ENCODE measurements around the gene DLG4. TPM values are rescaled to one million over a fixed set of nuclear protein-coding genes. Genes with fewer than 3 reads are reported as not detected.

Gene DLG4
- total RNA-seq, 4 donors from 2014 or later = 6.8 to 21.5 (median 12.4) TPM

GRCh38 chr17:7214300-7215135 is 5.1 kb downstream of the DLG4 start:
- Histone ChIP-seq H3K27me3 (no peaks in the 10 kb centered on the region), H3K27ac (peak overlapping the region in 2 of 3 donors; percentile 31 to 68), H3K4me3 (replicated peaks in 1 of 3) (peak overlapping the region in 2 of 3 donors; percentile 19 to 35), H3K4me1 (peaks cover 25 to 59% of the 10 kb centered on the region in 2 donors), H3K36me3 (no peaks in the 10 kb centered on the region), H3K9me3 (no peaks in the 10 kb centered on the region)
- DNase-seq = peak; percentile 96 to 98
- 1% methylated on average over 40 to 43 of the region's 45 CpGs for WGBS, 2 donors
- TF ChIP-seq POLR2A (IDR thresholded peaks at IDR 0.05) (no peak), CTCF (IDR thresholded peaks at IDR 0.05) (peak in 5 of 6 experiments; percentile 13 to 47 (median 37))
- intact Hi-C loops (cut with DNase I) = no loop called here

DNA sequence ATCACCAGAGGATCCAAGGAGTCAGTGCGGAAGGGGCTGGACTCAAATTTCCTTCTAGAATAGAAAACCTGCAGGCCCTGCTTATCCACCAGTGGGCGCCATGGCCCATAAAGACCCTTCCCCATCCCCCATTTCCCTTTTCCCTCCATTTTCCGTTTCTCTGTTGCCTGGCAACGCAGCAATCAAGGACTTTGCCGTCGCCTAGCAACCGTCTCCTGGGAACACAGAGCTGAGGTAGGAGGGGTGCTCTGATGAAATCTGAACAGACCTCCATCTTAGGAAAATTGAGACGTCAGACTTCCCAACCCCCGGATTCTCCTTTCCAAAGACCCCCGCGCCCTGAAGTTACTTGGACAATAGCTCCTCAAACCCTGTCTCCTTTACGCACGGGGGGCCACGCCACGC is 5.7 kb downstream of the DLG4 start:
- peak; percentile 50 to 69 for DNase-seq

GRCh38 chr17:7211491-7212273 is 8.0 kb downstream of the DLG4 start:
- Histone ChIP-seq H3K36me3 (no peaks in the 10 kb centered on the region), H3K9me3 (no peaks in the 10 kb centered on the region), H3K27me3 (no peaks in the 10 kb centered on the region), H3K27ac (no peak overlapping the region), H3K4me3 (replicated peaks in 1 of 3) (no peak overlapping the region), H3K4me1 (peaks cover 13 to 35% of the 10 kb centered on the region in 2 donors)
- 33 to 42% methylated on average over 27 to 35 of the region's 37 CpGs for WGBS, 2 donors
- TF ChIP-seq CTCF (IDR thresholded peaks at IDR 0.05) (no peak), POLR2A (IDR thresholded peaks at IDR 0.05) (no peak)
- DNase-seq = no peak
- intact Hi-C loops (cut with DNase I) = no loop called here

More for the DNA sequence above, 5.7 kb downstream of the DLG4 start:
- peak overlapping the region in 1 of 3 donors; percentile 35 for H3K4me3 ChIP-seq (replicated peaks in 1 of 3)
- TF ChIP-seq POLR2A (IDR thresholded peaks at IDR 0.05) = no peak
- TF ChIP-seq CTCF (IDR thresholded peaks at IDR 0.05) = peak in 3 of 6 experiments; percentile 35 to 37 (median 37)
- WGBS, 2 donors = 3 to 6% methylated on average over 15 of the region's 15 CpGs
- H3K27me3 ChIP-seq = no peaks in the 10 kb centered on the region
- no peaks in the 10 kb centered on the region for H3K9me3 ChIP-seq
- intact Hi-C loops (cut with DNase I) = no loop called here
- peaks cover 25 to 53% of the 10 kb centered on the region in 2 donors for H3K4me1 ChIP-seq
- H3K36me3 ChIP-seq = no peaks in the 10 kb centered on the region
- peak overlapping the region in 1 of 3 donors; percentile 68 for H3K27ac ChIP-seq

DNA sequence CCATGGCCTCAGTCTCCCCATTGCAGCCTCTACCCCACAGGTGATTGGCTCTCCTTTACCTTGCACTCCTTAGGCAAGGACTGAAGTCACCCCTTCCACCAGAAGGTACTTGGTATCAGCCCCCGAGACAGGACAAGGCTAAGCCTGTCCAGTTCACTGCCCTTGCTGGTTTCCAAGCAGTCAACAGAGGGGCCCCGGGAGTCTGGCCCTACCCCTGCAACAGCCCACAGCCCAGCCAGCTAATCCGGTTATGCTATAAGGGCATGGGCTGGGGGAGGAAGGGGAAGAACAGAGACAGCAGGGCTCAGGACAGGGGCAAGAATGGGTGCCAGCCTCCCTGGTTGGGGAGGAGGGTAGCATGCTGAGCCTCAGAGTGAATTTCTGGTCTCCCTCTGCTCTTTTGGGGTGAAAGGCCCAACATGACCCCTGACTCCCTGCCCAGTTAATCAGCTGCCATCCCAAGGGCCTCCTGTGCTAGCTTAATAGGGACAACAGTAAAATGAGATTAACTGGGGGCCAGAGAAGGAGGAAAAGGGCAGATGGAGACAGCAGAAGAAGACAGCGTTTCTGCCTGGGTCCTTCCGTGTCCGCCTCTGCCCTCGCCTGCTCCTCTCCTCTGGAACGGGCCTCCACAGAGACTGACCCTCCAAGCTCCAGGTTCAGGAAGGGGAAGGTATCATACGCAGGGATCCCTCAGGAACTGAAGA is 10.7 kb downstream of the DLG4 start:
- WGBS, 2 donors = 81 to 88% methylated on average over 9 of the region's 9 CpGs
- peaks cover 4 to 20% of the 10 kb centered on the region in 2 donors for H3K4me1 ChIP-seq

More for the DNA sequence above, 10.7 kb downstream of the DLG4 start:
- H3K36me3 ChIP-seq = no peaks in the 10 kb centered on the region
- no peaks in the 10 kb centered on the region for H3K9me3 ChIP-seq
- no peak overlapping the region for H3K27ac ChIP-seq
- TF ChIP-seq CTCF (IDR thresholded peaks at IDR 0.05) = no peak
- TF ChIP-seq POLR2A (IDR thresholded peaks at IDR 0.05) = no peak
- H3K27me3 ChIP-seq = no peaks in the 10 kb centered on the region
- no peak overlapping the region for H3K4me3 ChIP-seq (replicated peaks in 1 of 3)
- intact Hi-C loops (cut with DNase I) = no loop called here
- no peak for DNase-seq

All from thyroid gland (tissue), 4 donors.